IMR-90 (cell line): ENCODE data around the gene GPC5. TPM values are rescaled to one million over a fixed set of nuclear protein-coding genes. Genes with fewer than 3 reads are reported as not detected.

Experiments used
- ATAC-seq: fragments of 200-7000 bp; cut with Tn5 transposase; 2 replicates; pipeline ENCODE4 v1.9.1; 2020; ENCODE audit warnings: low read depth, mild to moderate bottlenecking, moderate library complexity
- BruUV-seq: library from RNA; stranded (reverse); fragments of 400-500 nt; replicated peaks from 2 replicates; lab custom pipeline; 2021; lab: Mats Ljungman, UMichigan
- CTCF ChIA-PET: fragments of 300-600 bp; formaldehyde crosslinking; extraction: SDS; loops from one replicate; lab custom pipeline; 2021; ENCODE audit warnings: antibody characterized with exemption; lab: Yijun Ruan, JAX
- POLR2A ChIA-PET: fragments of 300-600 bp; sonication (Branson Sonifier 250); formaldehyde crosslinking; loops from one replicate; lab custom pipeline; 2022; ENCODE audit warnings: antibody characterized with exemption; ENCODE audit not compliant: unreplicated experiment; lab: Charles Lee
- DNase-seq: peaks from one replicate; pipeline ENCODE4 v3.0.0; 2013
- H2AFZ ChIP-seq: replicated peaks from 2 replicates; pipeline ENCODE3; 2013; ENCODE audit warnings: low read length, mild to moderate bottlenecking; ENCODE audit not compliant: poor library complexity
- H2AK5ac ChIP-seq: 2 replicates; pipeline ENCODE4 v1.6.1; 2013; ENCODE audit warnings: low read depth, low read length, inconsistent platforms
- H2AK9ac ChIP-seq: replicated peaks from 2 replicates; pipeline ENCODE3; 2013; ENCODE audit warnings: mild to moderate bottlenecking, low read depth, low read length, moderate library complexity; ENCODE audit not compliant: poor library complexity
- H2BK120ac ChIP-seq: 2 replicates; pipeline ENCODE4 v1.6.1; 2013; ENCODE audit warnings: low read depth, low read length, inconsistent platforms
- H2BK15ac ChIP-seq: 3 replicates; pipeline ENCODE4 v1.6.1; 2013; ENCODE audit warnings: low read depth, low read length, inconsistent platforms
- H2BK20ac ChIP-seq: 2 replicates; pipeline ENCODE4 v1.6.1; 2013; ENCODE audit warnings: low read depth, mild to moderate bottlenecking, inconsistent platforms, low read length, moderate library complexity
- H2BK5ac ChIP-seq: 2 replicates; pipeline ENCODE4 v1.6.1; 2013; ENCODE audit warnings: mild to moderate bottlenecking, low read depth, low read length, inconsistent platforms; ENCODE audit not compliant: poor library complexity, severe bottlenecking
- H3K14ac ChIP-seq: replicated peaks from 2 replicates; pipeline ENCODE4 v1.6.1; 2013; ENCODE audit warnings: low read depth, low read length, inconsistent platforms
- H3K18ac ChIP-seq: 2 replicates; pipeline ENCODE4 v1.6.1; 2013; ENCODE audit warnings: low read depth, low read length, control low read depth
- H3K23ac ChIP-seq: 2 replicates; pipeline ENCODE4 v1.6.1; 2013; ENCODE audit warnings: low read depth, low read length, inconsistent platforms
- H3K27ac ChIP-seq: 2 replicates; pipeline ENCODE4 v1.5.1; 2013; ENCODE audit warnings: mild to moderate bottlenecking, control low read depth, low read length; ENCODE audit not compliant: insufficient read depth
- H3K27me3 ChIP-seq: 2 replicates; pipeline ENCODE4 v1.6.1; 2013; ENCODE audit warnings: low read length; ENCODE audit not compliant: control insufficient read depth, insufficient read depth
- H3K36me3 ChIP-seq: 2 replicates; pipeline ENCODE4 v1.6.1; 2013; ENCODE audit warnings: low read length, mixed read lengths; ENCODE audit not compliant: control insufficient read depth, insufficient read depth
- H3K4ac ChIP-seq: 2 replicates; pipeline ENCODE4 v1.6.1; 2013; ENCODE audit warnings: low read depth, low read length, inconsistent platforms
- H3K4me1 ChIP-seq: 2 replicates; pipeline ENCODE4 v1.6.1; 2013; ENCODE audit warnings: low read length, mixed read lengths; ENCODE audit not compliant: control insufficient read depth, insufficient read depth
- H3K4me2 ChIP-seq: 2 replicates; pipeline ENCODE4 v1.6.1; 2013; ENCODE audit warnings: low read depth, mild to moderate bottlenecking, control low read depth, low read length, moderate library complexity
- H3K4me3 ChIP-seq: 2 replicates; pipeline ENCODE4 v1.5.1; 2013; ENCODE audit warnings: low read depth, mild to moderate bottlenecking, control low read depth, low read length, moderate library complexity; ENCODE audit not compliant: insufficient read depth
- H3K56ac ChIP-seq: 2 replicates; pipeline ENCODE4 v1.6.1; 2013; ENCODE audit warnings: low read length, inconsistent platforms; ENCODE audit not compliant: insufficient read depth; ENCODE audit errors: extremely low read depth
- H3K79me1 ChIP-seq, 2 experiments: 2 replicates each; pipeline ENCODE4 v1.6.1; 2013; ENCODE audit warnings: low read length in 2 of 2, inconsistent platforms in 1 of 2, low read depth in 1 of 2
- H3K9ac ChIP-seq: 2 replicates; pipeline ENCODE4 v1.6.1; 2013; ENCODE audit warnings: low read depth, low read length, control low read depth
- H3K9me1 ChIP-seq: 2 replicates; pipeline ENCODE4 v1.6.1; 2013; ENCODE audit warnings: low read length, inconsistent platforms; ENCODE audit not compliant: insufficient read depth
- H3K9me3 ChIP-seq: 2 replicates; pipeline ENCODE4 v1.6.1; 2013; ENCODE audit warnings: low read length; ENCODE audit not compliant: control insufficient read depth, insufficient read depth
- H4K20me1 ChIP-seq: 2 replicates; pipeline ENCODE4 v1.6.1; 2013; ENCODE audit warnings: low read length, inconsistent platforms; ENCODE audit not compliant: insufficient read depth
- H4K5ac ChIP-seq: 2 replicates; pipeline ENCODE4 v1.6.1; 2013; ENCODE audit warnings: mild to moderate bottlenecking, low read depth, low read length, control low read depth
- H4K8ac ChIP-seq, 2 experiments: 2 replicates each; pipeline ENCODE4 v1.6.1; 2013; ENCODE audit warnings: low read depth in 2 of 2, low read length in 2 of 2, control low read depth in 1 of 2, inconsistent platforms in 1 of 2
- H4K91ac ChIP-seq: 2 replicates; pipeline ENCODE4 v1.6.1; 2013; ENCODE audit warnings: low read depth, low read length, inconsistent platforms; ENCODE audit not compliant: insufficient read depth
- CHD1 ChIP-seq: IDR thresholded peaks from 2 replicates; pipeline ENCODE4 v1.6.1; 2012; ENCODE audit warnings: low read depth, low read length, improper control_type of control experiment
- CTCF ChIP-seq: conservative IDR thresholded peaks from 2 replicates; pipeline ENCODE4 v1.5.1; 2012; ENCODE audit warnings: mild to moderate bottlenecking, low read depth, low read length, improper control_type of control experiment
- FOS ChIP-seq: fragments of 150-350 bp; IDR thresholded peaks from 2 replicates; pipeline ENCODE4 v1.6.1; 2016; ENCODE audit warnings: low read depth, low read length
- RAD21 ChIP-seq: IDR thresholded peaks from 2 replicates; pipeline ENCODE4 v1.6.1; 2012; ENCODE audit warnings: low read length, improper control_type of control experiment
- RCOR1 ChIP-seq: IDR thresholded peaks from 2 replicates; pipeline ENCODE4 v1.6.1; 2012; ENCODE audit warnings: mild to moderate bottlenecking, low read length, improper control_type of control experiment; ENCODE audit not compliant: insufficient replicate concordance
- RFX5 ChIP-seq: IDR thresholded peaks from 2 replicates; pipeline ENCODE4 v1.8.0; 2012; ENCODE audit warnings: low read depth, mild to moderate bottlenecking, low read length, moderate library complexity
- WGBS, 2 experiments: methylation state at CpG; one replicate each; pipeline versions ENCODE4 v1.1.5 to v1.1.7; 2013; ENCODE audit warnings: missing lambda C conversion rate in 2 of 2; ENCODE audit not compliant: insufficient read length in 1 of 2; ENCODE audit errors: extremely low coverage in 2 of 2; 5-methylcytosine and 5-hydroxymethylcytosine counted together
- dilution Hi-C: fragments of 300-500 bp; cut with HindIII; formaldehyde crosslinking; loops from one replicate; pipeline ENCODE4 v1.14.3; 2018; ENCODE audit warnings: low sequenced_read_pairs; ENCODE audit not compliant: unreplicated experiment
- in situ Hi-C: fragments of 300-500 bp; cut with MboI; formaldehyde crosslinking; loops from 3 replicates; pipeline ENCODE4 v1.14.3; 2019; ENCODE audit warnings: low sequenced_read_pairs, inconsistent platforms, mixed read lengths
- intact Hi-C: fragments of 100-400 bp; cut with micrococcal nuclease; formaldehyde crosslinking; loops from 2 replicates; pipeline ENCODE4 v1.10.0; 2022
- polyA plus RNA-seq, 3 experiments: library from polyadenylated mRNA; depleted of rRNA; stranded (reverse); fragments of >200 nt; gene quantifications; 2 replicates each; pipeline ENCODE4 v1.2.3, GENCODE V29; 2012; ENCODE audit warnings: low replicate concordance in 1 of 3
- total RNA-seq: library from RNA; depleted of rRNA; stranded (reverse); fragments of >200 nt; gene quantifications from 2 replicates; pipeline ENCODE4 v1.2.3, GENCODE V29; 2012

Gene GPC5
- total and polyA plus RNA-seq, 2 of the 4 experiments (the other 2 are of a cell fraction) = 0.94 to 1.8 TPM

- no peaks in the 10 kb centered on the region for H3K27me3 ChIP-seq
- H2BK20ac ChIP-seq = no peak overlapping the region
- in situ Hi-C loops (no loop called here), dilution Hi-C loops (no loop called here), intact Hi-C loops (no loop called here)
- H3K79me1 ChIP-seq = no peaks in the 10 kb centered on the region
- no peaks in the 10 kb centered on the region for H3K9me1 ChIP-seq
- H3K36me3 ChIP-seq = no peaks in the 10 kb centered on the region
- no peak overlapping the region for H2AK5ac ChIP-seq
- DNase-seq (no peak), ATAC-seq (no peak)
- no TSS peak for BruUV-seq
- POLR2A ChIA-PET = no interaction called here
- H4K91ac ChIP-seq = no peak overlapping the region
- no peak overlapping the region for H3K27ac ChIP-seq
- H2BK5ac ChIP-seq = no peak overlapping the region
- no peak overlapping the region for H2AK9ac ChIP-seq
- no peaks in the 10 kb centered on the region for H3K9me3 ChIP-seq
- no peaks in the 10 kb centered on the region for H3K4me1 ChIP-seq
- no peak overlapping the region for H3K18ac ChIP-seq
- no peak overlapping the region for H3K9ac ChIP-seq
- no peak overlapping the region for H3K23ac ChIP-seq
- no peak overlapping the region for H3K14ac ChIP-seq
- H3K4ac ChIP-seq = no peak overlapping the region
- H4K8ac ChIP-seq = no peak overlapping the region
- no peak overlapping the region for H3K56ac ChIP-seq
- TF ChIP-seq CHD1 = no peak
- no peak for TF ChIP-seq FOS
- TF ChIP-seq RFX5 = no peak
- TF ChIP-seq RCOR1 = no peak
- TF ChIP-seq RAD21 = no peak
- TF ChIP-seq CTCF = no peak
- no peak overlapping the region for H3K4me2 ChIP-seq
- no CpG with 5 or more reads among the region's 1 CpG for WGBS, 2 experiments
- no peak overlapping the region for H3K4me3 ChIP-seq
- H2AFZ ChIP-seq = no peak overlapping the region
- H2BK15ac ChIP-seq = no peak overlapping the region
- no peak overlapping the region for H2BK120ac ChIP-seq
- CTCF ChIA-PET = no interaction called here
- H4K20me1 ChIP-seq = no peaks in the 10 kb centered on the region
- no peak overlapping the region for H4K5ac ChIP-seq
Measured at GRCh38 chr13:92259046-92259445, 860.6 kb downstream of the GPC5 start.
